Cardiac fibroblast (primary cell): ENCODE data around the gene MAP4.
"Not testable (repeated sequence)": the region's sequence is repeated elsewhere in the genome, so short reads cannot be mapped to it uniquely, and the experiment has no call there.

Experiments
- DNase-seq, 2 donors: peaks; one replicate each; pipeline versions ENCODE4 v3.0.0 to v3.0.0-alpha.2; 2010; ENCODE audit warnings: low read depth in 2 of 2
- H3K4me3 ChIP-seq, 2 donors: replicated peaks in 1 of 2; 1 replicate in 1 of 2; 2 replicates in 1 of 2; pipeline ENCODE4 v1.5.1; 2011; ENCODE audit warnings: low read depth in 2 of 2, low read length in 2 of 2, mild to moderate bottlenecking in 2 of 2, moderate library complexity in 1 of 2
- TF ChIP-seq, protein P1 (sequence below): IDR thresholded peaks from one replicate; pipeline ENCODE4 v1.5.1; 2011; ENCODE audit warnings: low read depth, mild to moderate bottlenecking, low read length, inconsistent platforms

Gene MAP4

DNA sequence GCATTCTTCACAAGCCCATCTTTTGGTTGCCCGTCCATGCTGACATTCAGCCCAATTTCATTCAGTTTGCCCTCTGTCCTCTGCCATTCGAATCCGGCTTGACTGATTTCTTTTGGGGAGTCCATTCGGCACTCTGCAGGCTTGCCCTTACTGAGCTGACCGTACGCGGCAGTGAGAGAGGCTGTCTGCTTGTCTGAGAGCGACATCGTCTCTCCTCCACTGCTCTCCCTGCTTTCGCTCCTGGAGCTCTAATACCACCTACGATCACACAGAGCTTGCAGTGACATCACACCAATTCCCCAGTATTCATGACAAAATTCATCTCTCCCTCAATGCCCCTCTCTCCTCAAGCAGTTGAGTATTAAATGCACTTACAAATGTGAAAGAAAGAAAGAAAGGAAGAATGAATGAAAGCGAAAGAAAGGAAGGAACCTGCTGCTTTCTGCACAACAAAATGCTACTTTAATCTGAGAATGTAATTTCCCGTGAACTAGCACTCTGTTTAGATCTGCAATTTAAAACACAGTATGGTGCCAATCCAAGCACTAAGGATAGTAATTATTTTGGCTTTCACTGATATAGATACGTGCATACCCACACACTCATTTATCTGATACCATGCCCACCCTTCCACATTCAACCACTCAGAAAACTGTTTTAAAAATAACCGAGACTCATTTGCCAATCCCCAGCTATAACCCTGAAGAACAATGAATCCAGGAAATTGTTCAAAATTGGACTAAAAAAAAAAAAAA, 123.8 kb downstream of the MAP4 start:
- TF ChIP-seq, protein P1, sequence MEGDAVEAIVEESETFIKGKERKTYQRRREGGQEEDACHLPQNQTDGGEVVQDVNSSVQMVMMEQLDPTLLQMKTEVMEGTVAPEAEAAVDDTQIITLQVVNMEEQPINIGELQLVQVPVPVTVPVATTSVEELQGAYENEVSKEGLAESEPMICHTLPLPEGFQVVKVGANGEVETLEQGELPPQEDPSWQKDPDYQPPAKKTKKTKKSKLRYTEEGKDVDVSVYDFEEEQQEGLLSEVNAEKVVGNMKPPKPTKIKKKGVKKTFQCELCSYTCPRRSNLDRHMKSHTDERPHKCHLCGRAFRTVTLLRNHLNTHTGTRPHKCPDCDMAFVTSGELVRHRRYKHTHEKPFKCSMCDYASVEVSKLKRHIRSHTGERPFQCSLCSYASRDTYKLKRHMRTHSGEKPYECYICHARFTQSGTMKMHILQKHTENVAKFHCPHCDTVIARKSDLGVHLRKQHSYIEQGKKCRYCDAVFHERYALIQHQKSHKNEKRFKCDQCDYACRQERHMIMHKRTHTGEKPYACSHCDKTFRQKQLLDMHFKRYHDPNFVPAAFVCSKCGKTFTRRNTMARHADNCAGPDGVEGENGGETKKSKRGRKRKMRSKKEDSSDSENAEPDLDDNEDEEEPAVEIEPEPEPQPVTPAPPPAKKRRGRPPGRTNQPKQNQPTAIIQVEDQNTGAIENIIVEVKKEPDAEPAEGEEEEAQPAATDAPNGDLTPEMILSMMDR = no peak
- H3K4me3 ChIP-seq = no peak overlapping the region
- DNase-seq = no peak

DNA sequence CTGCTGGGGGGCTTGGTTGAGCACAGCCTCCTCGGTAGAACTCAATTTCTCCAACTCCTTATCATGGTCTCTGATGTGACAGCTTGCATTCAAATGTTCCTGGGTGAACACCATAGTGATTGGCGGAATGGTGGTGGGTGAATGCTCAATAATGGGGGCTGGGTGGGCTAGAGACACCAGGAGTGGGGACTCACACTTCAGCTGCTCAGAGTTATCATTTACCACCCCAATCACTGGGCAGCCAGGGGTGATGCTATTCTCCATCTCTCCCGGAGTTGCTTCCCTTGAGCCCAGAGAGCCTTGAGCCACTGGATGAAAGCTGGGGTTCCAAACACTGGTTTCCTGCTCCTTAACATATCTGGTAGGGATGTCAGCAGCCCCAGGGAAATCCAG, 124.6 kb downstream of the MAP4 start:
- TF ChIP-seq, protein P1 = no peak
- no peak overlapping the region for H3K4me3 ChIP-seq
- DNase-seq = no peak

DNA sequence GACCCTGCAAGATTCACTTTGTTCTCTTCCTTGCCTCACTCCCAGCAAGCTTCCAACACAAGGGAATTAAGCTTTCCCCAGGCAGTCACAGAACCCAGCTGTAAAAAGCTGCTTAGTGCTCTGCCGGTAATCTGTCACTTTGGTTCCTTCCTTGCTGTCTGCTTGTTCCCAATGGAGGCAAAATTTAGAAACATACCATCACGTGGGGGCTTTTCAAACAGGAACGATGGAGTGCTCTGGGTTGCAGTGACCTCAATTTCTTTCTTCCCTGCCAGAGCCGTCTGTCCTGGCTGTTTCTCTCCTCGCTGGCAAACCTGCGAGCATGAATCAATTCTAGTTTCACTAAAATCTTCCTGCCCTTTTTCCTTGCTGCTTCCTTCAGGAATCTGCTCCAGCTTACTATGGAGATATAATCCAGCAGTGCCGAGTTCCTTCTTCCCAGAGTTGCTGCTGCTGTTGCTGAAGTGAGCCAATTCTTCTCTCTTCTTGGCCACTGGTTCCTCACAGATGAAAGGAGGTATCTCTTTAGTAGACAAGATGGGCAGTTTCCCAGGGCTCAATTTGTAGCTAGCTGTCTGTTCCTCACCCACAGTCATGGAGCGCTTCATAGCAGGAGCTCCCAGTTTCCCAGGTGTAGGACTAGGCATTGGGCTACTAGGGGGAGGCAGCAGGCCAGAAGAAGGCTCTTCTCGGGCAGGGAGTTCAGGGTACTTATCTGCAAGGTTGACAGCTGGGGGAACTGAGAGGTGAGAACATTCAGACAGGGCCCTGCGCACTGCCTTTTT, 125.2 kb downstream of the MAP4 start:
- no peak overlapping the region for H3K4me3 ChIP-seq
- peak in 1 of 2 donors; percentile 24 for DNase-seq
- TF ChIP-seq, protein P1 = no peak

DNA sequence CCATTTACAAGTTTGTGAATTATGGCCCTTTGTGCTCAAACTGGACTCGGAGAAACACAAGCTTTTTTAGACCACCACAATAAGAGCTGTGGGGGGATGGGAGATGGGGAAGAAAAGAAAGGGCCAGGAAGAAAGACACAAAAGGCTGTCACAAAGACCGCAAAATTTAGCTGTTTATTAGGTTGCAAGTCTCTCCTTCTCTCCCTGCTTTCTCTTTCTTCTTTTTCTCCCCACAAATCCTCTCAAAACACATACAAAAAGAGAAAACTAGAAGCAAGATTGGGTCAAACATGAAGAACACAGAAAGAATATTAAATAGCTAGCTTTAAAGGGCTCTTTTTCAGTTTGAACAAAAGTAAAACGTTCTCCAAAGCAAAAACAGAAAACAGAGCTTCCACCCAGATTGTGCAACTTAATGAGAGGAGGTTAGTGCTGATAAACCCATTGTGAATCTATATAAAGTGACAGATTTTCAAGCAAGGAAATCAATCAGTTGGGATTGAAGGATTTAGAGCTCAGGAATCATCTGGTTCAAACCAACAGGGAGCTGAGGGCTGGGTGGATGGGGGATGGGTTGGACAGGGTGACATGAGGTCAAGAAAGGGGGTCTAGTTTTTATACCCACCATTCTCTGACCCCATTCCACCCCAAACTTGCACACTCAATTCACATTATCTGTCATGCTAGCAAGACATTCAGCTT, 125.9 kb downstream of the MAP4 start:
- no peak overlapping the region for H3K4me3 ChIP-seq
- TF ChIP-seq, protein P1 = no peak
- DNase-seq = no peak

DNA sequence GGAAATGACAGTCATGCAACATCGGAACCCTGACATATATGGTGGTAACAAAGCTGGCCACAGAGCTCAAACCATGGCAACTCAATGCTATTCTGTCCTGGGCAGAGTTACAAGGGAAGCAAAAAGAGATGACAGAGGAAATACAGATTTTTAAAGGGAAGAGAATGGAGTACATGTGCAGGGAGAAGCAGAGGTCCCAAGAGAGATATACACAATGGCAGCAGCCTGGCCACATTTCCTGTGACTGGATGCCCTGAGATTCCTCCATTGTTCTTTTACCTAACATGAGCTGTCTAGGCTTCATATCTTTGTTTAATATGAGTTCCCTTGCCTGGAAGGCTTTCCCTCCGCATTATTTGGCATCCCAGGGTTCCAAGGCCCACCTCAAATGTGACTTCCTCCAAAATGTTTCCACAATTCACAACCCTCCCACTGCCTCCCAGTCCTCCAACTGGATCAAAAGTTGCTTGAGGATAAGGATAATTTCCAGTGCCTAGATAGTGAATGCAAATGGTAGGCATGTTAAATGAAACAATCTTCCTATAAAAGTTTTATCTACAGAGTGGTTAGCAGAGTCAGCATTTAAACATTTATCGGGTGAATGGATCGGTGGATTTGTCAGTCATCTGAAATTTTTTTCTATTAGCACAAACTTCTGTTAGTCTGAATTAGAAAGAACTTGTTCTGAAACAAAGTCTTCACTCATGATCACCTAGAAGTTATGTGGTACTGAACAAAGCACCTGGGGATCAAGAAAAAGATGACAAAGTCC, 127.0 kb downstream of the MAP4 start:
- DNase-seq = peak in 1 of 2 donors; percentile 70
- TF ChIP-seq, protein P1 = no peak
- no peak overlapping the region for H3K4me3 ChIP-seq

DNA sequence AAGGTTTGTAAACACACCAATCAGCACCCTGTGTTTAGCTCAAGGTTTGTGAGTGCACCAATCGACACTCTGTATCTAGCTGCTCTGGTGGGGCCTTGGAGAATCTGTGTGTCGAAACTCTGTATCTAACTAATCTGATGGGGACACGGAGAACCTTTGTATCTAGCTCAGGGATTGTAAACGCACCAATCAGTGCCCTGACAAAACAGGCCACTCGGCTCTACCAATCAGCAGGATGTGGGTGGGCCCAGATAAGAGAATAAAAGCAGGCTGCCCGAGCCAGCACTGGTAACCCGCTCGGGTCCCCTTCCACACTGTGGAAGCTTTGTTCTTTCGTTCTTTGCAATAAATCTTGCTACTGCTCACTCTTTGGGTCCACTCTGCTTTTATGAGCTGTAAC, 128.2 kb downstream of the MAP4 start:
- not testable (repeated sequence) for H3K4me3 ChIP-seq, DNase-seq
